ENCODE measurements around the gene PLCB1. TPM values are rescaled to one million over a fixed set of nuclear protein-coding genes. Genes with fewer than 3 reads are reported as not detected.
"Not testable (repeated sequence)": the region's sequence is repeated elsewhere in the genome, so short reads cannot be mapped to it uniquely, and the experiment has no call there.

PLCB1 gene
- total RNA-seq, 6 experiments from 2014 or later = 17.2 to 25.7 (median 23.1) TPM

GRCh38 chr20:8583566-8584043 is 451.5 kb downstream of the PLCB1 start:
- Mint-ChIP-seq H3K27me3 (ENCODE audit: insufficient read depth) (no peaks in the 10 kb centered on the region), H3K27ac (no peak overlapping the region), H3K36me3 (ENCODE audit: low read depth) (no peaks in the 10 kb centered on the region), H3K4me1 (ENCODE audit: low read depth) (peaks cover 2% of the 10 kb centered on the region), H3K9me3 (no peaks in the 10 kb centered on the region), H3K4me3 (no peak overlapping the region)
- no peak for TF ChIP-seq CTCF (IDR thresholded peaks at IDR 0.05)
- no peak for DNase-seq

- H3K27ac Mint-ChIP-seq = no peak overlapping the region
- H3K27me3 Mint-ChIP-seq (ENCODE audit: insufficient read depth) = no peaks in the 10 kb centered on the region
- no peak overlapping the region for H3K4me3 Mint-ChIP-seq
- H3K4me1 Mint-ChIP-seq (ENCODE audit: low read depth) = peaks cover 20% of the 10 kb centered on the region
- no peak for DNase-seq
- no peak for TF ChIP-seq CTCF (IDR thresholded peaks at IDR 0.05)
- no peaks in the 10 kb centered on the region for H3K9me3 Mint-ChIP-seq
- 0 out of 2 replicates have a peak, but pooled peaks cover 5% of the 10 kb centered on the region for H3K36me3 Mint-ChIP-seq (ENCODE audit: low read depth)
Observed at GRCh38 chr20:8587251-8587650, 455.2 kb downstream of the PLCB1 start.

- Mint-ChIP-seq H3K27ac (no peak overlapping the region), H3K36me3 (ENCODE audit: low read depth) (0 out of 2 replicates have a peak, but pooled peaks cover 5% of the 10 kb centered on the region), H3K9me3 (no peaks in the 10 kb centered on the region), H3K4me3 (no peak overlapping the region), H3K27me3 (ENCODE audit: insufficient read depth) (no peaks in the 10 kb centered on the region), H3K4me1 (ENCODE audit: low read depth) (peaks cover 20% of the 10 kb centered on the region)
- DNase-seq = no peak
- TF ChIP-seq CTCF (IDR thresholded peaks at IDR 0.05) = no peak
Observed at GRCh38 chr20:8587810-8588209, 455.7 kb downstream of the PLCB1 start.

- no peaks in the 10 kb centered on the region for H3K27me3 Mint-ChIP-seq (ENCODE audit: insufficient read depth)
- H3K9me3 Mint-ChIP-seq = no peaks in the 10 kb centered on the region
- TF ChIP-seq CTCF (IDR thresholded peaks at IDR 0.05) = no peak
- H3K27ac Mint-ChIP-seq = peak overlapping the region; percentile 42; the same call in 1 of the 2 replicates
- peak; percentile 4 for DNase-seq
- H3K4me1 Mint-ChIP-seq (ENCODE audit: low read depth) = peaks cover 20% of the 10 kb centered on the region
- H3K36me3 Mint-ChIP-seq (ENCODE audit: low read depth) = 0 out of 2 replicates have a peak, but pooled peaks cover 5% of the 10 kb centered on the region
- no peak overlapping the region for H3K4me3 Mint-ChIP-seq
Observed at GRCh38 chr20:8589956-8590355, 457.9 kb downstream of the PLCB1 start.

GRCh38 chr20:8600910-8601541 is 469.0 kb downstream of the PLCB1 start:
- peaks cover 13% of the 10 kb centered on the region for H3K4me1 Mint-ChIP-seq (ENCODE audit: low read depth)
- not testable (repeated sequence) for H3K4me3 Mint-ChIP-seq; H3K27me3 Mint-ChIP-seq (ENCODE audit: insufficient read depth); H3K9me3 Mint-ChIP-seq; H3K36me3 Mint-ChIP-seq (ENCODE audit: low read depth); H3K27ac Mint-ChIP-seq; DNase-seq

GRCh38 chr20:8601542-8601912 is 469.5 kb downstream of the PLCB1 start:
- DNase-seq = no peak
- H3K9me3 Mint-ChIP-seq = peaks cover 4% of the 10 kb centered on the region; the same call in 1 of the 2 replicates
- TF ChIP-seq CTCF (IDR thresholded peaks at IDR 0.05) = no peak
- no peaks in the 10 kb centered on the region for H3K36me3 Mint-ChIP-seq (ENCODE audit: low read depth)
- H3K27ac Mint-ChIP-seq = no peak overlapping the region
- no peaks in the 10 kb centered on the region for H3K27me3 Mint-ChIP-seq (ENCODE audit: insufficient read depth)
- H3K4me1 Mint-ChIP-seq (ENCODE audit: low read depth) = peaks cover 13% of the 10 kb centered on the region
- no peak overlapping the region for H3K4me3 Mint-ChIP-seq

All from HFFc6 (cell line).